Thyroid gland (tissue), 4 donors: ENCODE data around the gene VWF. TPM values are rescaled to one million over a fixed set of nuclear protein-coding genes. Genes with fewer than 3 reads are reported as not detected.
"Not testable (repeated sequence)": the region's sequence is repeated elsewhere in the genome, so short reads cannot be mapped to it uniquely, and the experiment has no call there.

Source experiments
- DNase-seq, 2 donors: peaks; one replicate each; pipeline ENCODE4 v3.0.0-alpha.2; 2019
- H3K27ac ChIP-seq, 3 donors: fragments of 200-600 bp; sonication (generic); 1 replicate in 2 of 3; 2 replicates in 1 of 3; pipeline ENCODE4 v1.5.1; 2016 to 2019; ENCODE audit warnings: mild to moderate bottlenecking in 1 of 3, moderate library complexity in 1 of 3
- H3K27me3 ChIP-seq: fragments of 200-600 bp; sonication (generic); one replicate; pipeline ENCODE4 v1.5.1; 2019
- H3K36me3 ChIP-seq, 2 donors: fragments of 200-600 bp; sonication (generic); one replicate each; pipeline ENCODE4 v1.5.1; 2016 to 2019
- H3K4me1 ChIP-seq, 2 donors: fragments of 200-600 bp; sonication (generic); one replicate each; pipeline ENCODE4 v1.5.1; 2017 to 2019
- H3K4me3 ChIP-seq, 3 donors: fragments of 200-600 bp; sonication (generic); replicated peaks in 1 of 3; 1 replicate in 2 of 3; 2 replicates in 1 of 3; pipeline ENCODE4 v1.5.1; 2016; ENCODE audit warnings: mild to moderate bottlenecking in 1 of 3
- H3K9me3 ChIP-seq: fragments of 200-600 bp; sonication (generic); one replicate; pipeline ENCODE4 v1.5.1; 2017
- POLR2A ChIP-seq, 2 donors: fragments of 450-650 bp; IDR thresholded peaks; one replicate each; pipeline ENCODE4 v1.6.1; 2017; ENCODE audit warnings: antibody characterized with exemption in 2 of 2, mild to moderate bottlenecking in 2 of 2, moderate library complexity in 1 of 2
- WGBS, 2 donors: methylation state at CpG; one replicate each; pipeline ENCODE4 v1.1.5; 2017; 5-methylcytosine and 5-hydroxymethylcytosine counted together
- intact Hi-C: fragments of 100-400 bp; cut with DNase I; formaldehyde crosslinking; loops from one replicate; pipeline ENCODE4 v1.15.1; 2023
- total RNA-seq, 4 donors: library from RNA; depleted of rRNA; stranded (reverse); fragments of >200 nt; gene quantifications; one replicate each; pipeline ENCODE4 v1.2.3, GENCODE V29; 2016
- TF ChIP-seq, protein P1 (sequence below), 6 experiments: fragments of 200-600 bp in 3 of 6; fragments of 450-650 bp in 3 of 6; sonication (generic) in 3 of 6; IDR thresholded peaks; one replicate each; pipeline ENCODE4 v1.5.1; 2016 to 2019; ENCODE audit warnings: antibody characterized with exemption in 6 of 6, mild to moderate bottlenecking in 2 of 6, inconsistent platforms in 1 of 6, moderate library complexity in 1 of 6

VWF gene
- total RNA-seq, 4 donors from 2014 or later, result 54.3 to 169 (median 98.5) TPM

DNA sequence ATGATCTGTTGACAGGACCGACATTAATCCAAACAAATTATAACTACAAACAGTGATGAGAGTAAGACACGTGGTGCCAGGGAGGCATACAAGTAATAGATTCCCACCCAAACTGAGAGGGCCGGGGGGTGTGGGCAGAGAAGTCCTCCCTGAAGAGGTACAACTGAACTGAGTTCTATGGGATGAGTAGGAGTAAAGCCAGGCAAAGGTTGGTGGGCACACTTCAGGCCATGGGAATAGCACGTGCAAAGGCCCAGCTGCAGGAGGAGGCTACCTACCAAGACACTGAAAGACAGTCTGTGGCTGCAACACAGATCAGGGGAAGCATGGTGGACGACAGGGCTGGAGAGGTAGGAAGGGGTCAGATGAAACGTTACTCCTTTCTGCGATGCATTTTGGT is 22.0 kb upstream of the VWF start:
- intact Hi-C loops, result no loop called here
- no peaks in the 10 kb centered on the region for H3K9me3 ChIP-seq
- 92 to 94% methylated on average over 6 to 7 of the region's 7 CpGs for WGBS, 2 donors
- no peak overlapping the region for H3K27ac ChIP-seq
- TF ChIP-seq, protein P1, sequence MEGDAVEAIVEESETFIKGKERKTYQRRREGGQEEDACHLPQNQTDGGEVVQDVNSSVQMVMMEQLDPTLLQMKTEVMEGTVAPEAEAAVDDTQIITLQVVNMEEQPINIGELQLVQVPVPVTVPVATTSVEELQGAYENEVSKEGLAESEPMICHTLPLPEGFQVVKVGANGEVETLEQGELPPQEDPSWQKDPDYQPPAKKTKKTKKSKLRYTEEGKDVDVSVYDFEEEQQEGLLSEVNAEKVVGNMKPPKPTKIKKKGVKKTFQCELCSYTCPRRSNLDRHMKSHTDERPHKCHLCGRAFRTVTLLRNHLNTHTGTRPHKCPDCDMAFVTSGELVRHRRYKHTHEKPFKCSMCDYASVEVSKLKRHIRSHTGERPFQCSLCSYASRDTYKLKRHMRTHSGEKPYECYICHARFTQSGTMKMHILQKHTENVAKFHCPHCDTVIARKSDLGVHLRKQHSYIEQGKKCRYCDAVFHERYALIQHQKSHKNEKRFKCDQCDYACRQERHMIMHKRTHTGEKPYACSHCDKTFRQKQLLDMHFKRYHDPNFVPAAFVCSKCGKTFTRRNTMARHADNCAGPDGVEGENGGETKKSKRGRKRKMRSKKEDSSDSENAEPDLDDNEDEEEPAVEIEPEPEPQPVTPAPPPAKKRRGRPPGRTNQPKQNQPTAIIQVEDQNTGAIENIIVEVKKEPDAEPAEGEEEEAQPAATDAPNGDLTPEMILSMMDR (IDR thresholded peaks at IDR 0.05), result no peak
- TF ChIP-seq POLR2A (IDR thresholded peaks at IDR 0.05), result no peak
- no peaks in the 10 kb centered on the region for H3K27me3 ChIP-seq
- no peak for DNase-seq
- H3K4me1 ChIP-seq, result peaks cover 0 to 5% of the 10 kb centered on the region in 2 donors
- no peak overlapping the region for H3K4me3 ChIP-seq
- no peaks in the 10 kb centered on the region for H3K36me3 ChIP-seq

DNA sequence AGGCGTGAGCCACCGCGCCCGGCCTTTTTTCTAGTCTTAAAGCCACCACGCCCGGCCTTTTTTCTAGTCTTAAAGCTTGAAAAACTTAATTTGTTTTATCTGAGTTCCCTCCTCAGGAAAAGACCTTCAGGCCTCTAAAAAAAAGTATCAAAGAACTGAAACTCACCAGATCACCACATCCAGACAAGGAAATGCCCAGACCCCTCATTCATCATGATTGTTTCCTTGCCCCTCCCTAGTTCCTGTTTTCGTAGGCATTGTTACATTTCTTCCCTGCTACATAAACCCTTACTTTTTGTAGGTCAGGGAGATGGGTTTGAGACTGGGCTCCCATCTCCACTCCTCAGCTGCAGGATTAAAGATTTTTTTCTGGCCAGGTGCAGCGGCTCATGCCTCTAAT is 21.1 kb upstream of the VWF start:
- no peaks in the 10 kb centered on the region for H3K36me3 ChIP-seq
- no peaks in the 10 kb centered on the region for H3K27me3 ChIP-seq
- DNase-seq, result no peak
- TF ChIP-seq, protein P1 (IDR thresholded peaks at IDR 0.05), result no peak
- TF ChIP-seq POLR2A (IDR thresholded peaks at IDR 0.05), result no peak
- no peak overlapping the region for H3K27ac ChIP-seq
- WGBS, 2 donors, result 73 to 80% methylated on average over 8 of the region's 8 CpGs
- intact Hi-C loops, result no loop called here
- H3K9me3 ChIP-seq, result no peaks in the 10 kb centered on the region
- peaks cover 0 to 5% of the 10 kb centered on the region in 2 donors for H3K4me1 ChIP-seq
- no peak overlapping the region for H3K4me3 ChIP-seq

DNA sequence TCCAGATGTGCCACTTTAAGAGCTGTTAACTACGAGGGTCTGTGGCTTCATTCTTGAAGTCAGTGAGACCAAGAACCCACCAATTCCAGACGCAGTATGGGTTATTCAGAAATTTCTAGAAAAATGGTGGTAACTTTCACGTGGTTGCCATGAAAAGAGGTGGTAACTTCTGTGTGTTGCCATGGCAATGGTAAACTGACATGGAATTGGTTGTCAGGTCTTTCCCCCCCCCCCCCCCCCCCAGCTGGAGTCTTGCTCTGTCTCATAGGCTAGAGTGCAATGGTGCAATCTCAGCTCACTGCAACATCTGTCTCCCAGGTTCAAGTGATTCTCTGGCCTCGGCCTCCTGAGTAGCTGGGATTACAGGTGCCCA is 18.8 kb upstream of the VWF start:
- 89 to 95% methylated on average over 4 of the region's 4 CpGs for WGBS, 2 donors
- intact Hi-C loops, result no loop called here
- no peaks in the 10 kb centered on the region for H3K9me3 ChIP-seq
- H3K4me3 ChIP-seq, result no peak overlapping the region
- no peak overlapping the region for H3K27ac ChIP-seq
- H3K4me1 ChIP-seq, result no peaks in the 10 kb centered on the region
- DNase-seq, result no peak
- TF ChIP-seq POLR2A (IDR thresholded peaks at IDR 0.05), result no peak
- TF ChIP-seq, protein P1 (IDR thresholded peaks at IDR 0.05), result no peak
- no peaks in the 10 kb centered on the region for H3K27me3 ChIP-seq
- no peaks in the 10 kb centered on the region for H3K36me3 ChIP-seq

DNA sequence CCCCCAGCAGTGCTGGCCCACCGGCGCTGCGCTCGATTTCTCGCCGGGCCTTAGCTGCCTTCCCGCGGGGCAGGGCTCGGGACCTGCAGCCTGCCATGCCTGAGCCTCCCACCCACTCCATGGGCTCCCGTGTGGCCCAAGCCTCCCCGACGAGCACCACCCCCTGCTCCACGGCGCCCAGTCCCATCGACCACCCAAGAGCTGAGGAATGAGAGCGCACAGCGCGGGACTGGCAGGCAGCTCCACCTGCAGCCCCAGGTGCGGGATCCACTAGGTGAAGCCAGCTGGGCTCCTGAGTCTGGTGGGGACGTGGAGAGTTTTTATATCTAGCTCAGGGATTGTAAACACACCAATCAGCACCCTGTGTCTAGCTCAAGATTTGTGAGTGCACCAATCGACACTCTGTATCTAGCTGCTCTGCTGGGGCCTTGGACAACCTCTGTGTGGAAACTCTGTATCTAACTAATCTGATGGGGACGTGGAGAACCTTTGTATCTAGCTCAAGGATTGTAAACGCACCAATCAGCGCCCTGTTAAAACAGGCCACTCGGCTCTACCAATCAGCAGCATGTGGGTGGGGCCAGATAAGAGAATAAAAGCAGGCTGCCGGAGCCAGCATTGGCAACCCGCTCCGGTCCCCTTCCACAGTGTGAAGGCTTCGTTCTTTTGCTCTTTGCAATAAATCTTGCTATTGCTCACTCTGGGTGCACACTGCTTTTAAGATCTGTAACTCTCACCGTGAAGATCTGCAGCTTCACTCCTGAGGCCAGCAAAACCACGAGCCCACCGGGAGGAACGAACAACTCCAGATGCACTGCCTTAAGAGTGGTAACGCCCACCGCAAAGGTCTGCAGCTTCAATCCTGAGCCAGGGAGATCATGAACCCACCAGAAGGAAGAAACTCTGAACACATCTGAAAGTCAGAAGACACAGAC is 18.2 kb upstream of the VWF start:
- H3K4me1 ChIP-seq, H3K9me3 ChIP-seq, H3K4me3 ChIP-seq, H3K27ac ChIP-seq, intact Hi-C loops, H3K36me3 ChIP-seq, H3K27me3 ChIP-seq, DNase-seq: not testable (repeated sequence)
- 79 to 92% methylated on average over 17 to 22 of the region's 35 CpGs for WGBS, 2 donors

DNA sequence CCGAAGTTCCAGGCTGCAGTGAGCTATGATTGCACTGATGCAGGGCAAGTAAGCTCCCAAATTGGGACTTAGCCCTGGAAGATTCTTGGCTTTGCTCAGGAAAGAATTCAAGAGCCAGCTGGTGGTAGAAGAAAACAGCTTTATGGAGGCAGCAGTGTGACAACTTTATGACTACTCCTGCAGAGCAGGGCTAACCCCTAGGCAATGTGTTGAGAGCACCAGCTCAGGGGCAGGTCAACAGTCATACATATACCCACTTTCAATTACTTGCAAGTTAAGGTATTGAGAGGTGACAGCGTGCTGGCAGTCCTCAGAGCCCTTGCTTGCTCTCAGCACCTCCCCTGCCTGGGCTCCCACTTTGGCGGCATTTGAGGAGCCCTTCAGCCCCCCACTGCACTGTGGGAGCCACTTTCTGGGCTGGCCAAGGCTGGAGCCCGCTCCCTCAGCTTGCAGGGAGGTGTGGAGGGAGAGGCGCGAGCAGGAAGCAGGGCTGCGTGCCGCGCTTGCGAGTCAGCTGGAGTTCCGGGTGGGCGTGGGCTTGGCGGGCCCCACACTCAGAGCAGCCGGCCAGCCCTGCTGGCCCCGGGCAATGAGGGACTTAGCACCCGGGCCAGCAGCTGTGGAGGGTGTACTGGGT is 17.4 kb upstream of the VWF start:
- peak overlapping the region in 2 of 3 donors; percentile 21 to 43 for H3K27ac ChIP-seq
- DNase-seq, intact Hi-C loops, H3K27me3 ChIP-seq, H3K4me1 ChIP-seq, H3K9me3 ChIP-seq, H3K4me3 ChIP-seq, H3K36me3 ChIP-seq: not testable (repeated sequence)
- 82 to 90% methylated on average over 3 to 10 of the region's 16 CpGs for WGBS, 2 donors
